ENCODE results near the gene MDK.

The MDK gene

GRCh38 chr11:46407635-46408034 lies 26.2 kb downstream of the MDK start:
- DNase-seq, result no peak

- no peak for DNase-seq
Measured at GRCh38 chr11:46408407-46408986, 27.0 kb downstream of the MDK start.

DNA sequence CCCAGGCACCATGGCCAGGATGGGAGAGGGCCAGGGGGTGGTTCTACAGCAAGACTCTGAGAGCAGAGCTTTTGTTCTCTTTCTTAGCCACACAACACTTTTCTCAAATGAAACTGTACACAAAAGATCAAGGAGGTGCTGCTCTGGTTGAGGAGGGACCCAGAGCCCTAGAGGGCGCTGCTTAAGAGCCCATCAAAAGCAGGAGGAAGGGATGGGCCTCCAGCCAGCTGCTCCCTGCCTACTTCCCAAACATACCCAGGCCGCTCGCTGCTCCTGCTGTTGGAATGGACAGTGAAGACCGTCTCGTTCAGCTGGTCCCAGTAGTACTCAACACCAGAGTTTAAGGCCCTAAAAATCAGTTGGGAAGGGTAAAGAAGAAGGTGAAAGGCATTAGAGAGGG lies 28.6 kb downstream of the MDK start:
- DNase-seq, result no peak

- no peak for DNase-seq
Measured at GRCh38 chr11:46413760-46414465, 32.4 kb downstream of the MDK start.

DNA sequence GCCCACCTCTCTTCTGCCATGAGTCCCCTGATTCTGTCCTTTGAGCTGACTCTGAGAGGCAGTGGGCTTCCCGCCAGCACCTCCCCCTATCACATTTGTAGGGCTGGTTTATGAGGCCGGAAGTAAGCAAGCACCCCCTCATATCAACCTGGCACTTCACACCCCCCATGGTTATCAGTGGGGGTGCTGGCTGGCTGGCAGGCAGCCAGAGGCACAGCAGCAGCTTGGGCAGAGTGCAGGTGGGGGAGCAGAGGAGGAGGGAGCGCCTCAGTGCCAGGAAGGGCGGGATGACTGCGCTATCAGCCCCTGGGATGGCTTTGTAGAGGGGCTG lies 33.0 kb downstream of the MDK start:
- DNase-seq, result no peak

GRCh38 chr11:46414879-46415278 lies 33.4 kb downstream of the MDK start:
- no peak for DNase-seq

DNA sequence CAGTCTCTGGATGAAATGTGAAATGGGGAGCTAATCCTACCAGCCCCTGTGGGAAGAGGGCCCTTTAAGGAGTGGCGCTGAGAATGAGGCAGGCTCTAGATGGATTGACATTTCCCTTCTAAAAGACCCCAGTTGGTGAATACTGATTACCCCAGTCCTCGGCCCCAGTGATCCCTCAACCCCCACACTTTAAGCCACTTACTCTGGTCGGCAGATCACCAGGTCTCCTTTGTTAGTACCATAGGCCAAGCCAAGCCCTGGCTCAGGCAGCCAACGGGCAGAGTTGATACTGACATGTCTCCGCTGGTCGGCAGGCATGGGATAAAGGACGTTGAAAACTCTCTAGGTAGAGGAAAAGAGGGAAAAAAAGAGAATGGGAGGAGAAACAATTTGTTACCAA lies 36.2 kb downstream of the MDK start:
- no peak for DNase-seq

GRCh38 chr11:46418751-46419150 lies 37.3 kb downstream of the MDK start:
- DNase-seq, result no peak

GRCh38 chr11:46420513-46420912 lies 39.0 kb downstream of the MDK start:
- no peak for DNase-seq

GRCh38 chr11:46421257-46421880 lies 39.9 kb downstream of the MDK start:
- no peak for DNase-seq

- no peak for DNase-seq
Measured at GRCh38 chr11:46422588-46422987, 41.1 kb downstream of the MDK start.

DNA sequence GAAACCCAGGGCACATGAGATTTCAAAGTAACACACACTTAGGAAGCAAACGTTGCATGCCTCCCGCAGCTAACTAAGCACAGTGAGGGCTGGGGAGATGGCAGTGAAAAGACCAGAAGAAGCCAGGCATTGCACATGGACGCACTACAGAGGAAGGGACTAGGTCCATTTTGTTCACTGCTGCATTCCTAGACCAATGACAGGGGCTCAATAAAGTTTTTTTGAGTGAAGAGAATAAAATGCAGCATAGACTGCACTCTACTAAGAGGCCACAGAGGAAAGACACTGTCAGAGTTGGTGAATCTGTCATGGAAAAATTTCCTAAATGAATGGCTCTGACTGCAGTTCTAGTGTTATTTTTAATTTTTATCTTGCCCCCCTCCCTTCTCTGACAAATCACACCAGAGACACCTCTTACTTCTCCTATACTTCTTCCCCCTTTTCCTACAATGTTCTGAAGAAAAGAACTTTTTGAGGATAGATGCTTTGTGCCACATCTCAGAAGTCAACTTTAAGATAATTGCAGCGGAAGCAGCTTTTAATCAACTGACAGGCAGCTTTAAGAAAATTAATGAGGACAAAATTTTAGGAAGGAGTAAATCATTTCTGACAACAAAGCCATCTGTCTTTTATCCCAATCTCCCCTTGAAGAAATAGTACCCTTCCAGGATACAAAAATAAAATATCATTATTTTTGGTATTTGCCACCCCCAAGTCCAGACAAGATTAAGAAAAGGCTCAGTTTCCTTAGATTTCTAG lies 44.9 kb downstream of the MDK start:
- no peak for DNase-seq

- DNase-seq, result no peak
Measured at GRCh38 chr11:46427364-46427763, 45.9 kb downstream of the MDK start.

- DNase-seq, result no peak
Measured at GRCh38 chr11:46429717-46430116, 48.2 kb downstream of the MDK start.

DNA sequence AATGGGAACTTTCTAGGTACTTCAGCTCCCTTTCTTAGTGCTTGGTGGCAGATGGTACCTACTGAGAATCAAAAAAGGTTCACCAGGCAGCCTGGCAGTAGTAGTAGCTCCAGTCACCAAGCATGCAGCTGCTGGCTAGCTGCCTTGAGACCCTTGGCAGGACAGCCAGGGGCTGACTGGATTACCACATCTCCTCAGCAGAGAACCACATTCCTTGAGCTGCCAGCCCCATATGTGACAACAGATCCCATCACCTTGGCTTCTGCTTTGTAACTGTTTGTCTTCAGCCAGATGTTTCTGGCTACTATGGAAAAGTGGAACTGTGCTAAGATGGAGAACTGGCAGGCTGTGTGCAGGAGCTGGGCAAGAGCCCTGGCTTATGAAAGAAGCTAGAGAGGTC lies 49.7 kb downstream of the MDK start:
- no peak for DNase-seq
